Pancreas (tissue), 10 donors: ENCODE data around the gene USP11. TPM values are rescaled to one million over a fixed set of nuclear protein-coding genes. Genes with fewer than 3 reads are reported as not detected.

Experiments used
- ATAC-seq, 4 donors: fragments of 200-7000 bp; cut with Tn5 transposase; one replicate each; pipeline versions ENCODE4 v1.8.0 to v1.9.1; 2020; ENCODE audit warnings: mild to moderate bottlenecking in 4 of 4, moderate library complexity in 4 of 4
- DNase-seq, 6 donors: peaks; one replicate each; pipeline ENCODE4 v3.0.0-alpha.2; 2020
- FAIRE-seq: peaks from 2 replicates; lab custom pipeline; 2012; peaks lifted over from hg19 to GRCh38; lab: Jason Lieb, UNC
- H3K27ac ChIP-seq, 4 donors: fragments of 200-600 bp; sonication (generic); 1 replicate in 3 of 4; 2 replicates in 1 of 4; pipeline versions ENCODE4 v1.5.0 to v1.8.0; 2020
- H3K27me3 ChIP-seq, 4 donors: fragments of 200-600 bp; one replicate each; pipeline ENCODE4 v1.8.0; 2021
- H3K36me3 ChIP-seq, 3 donors: fragments of 200-600 bp; sonication (generic) in 1 of 3; one replicate each; pipeline versions ENCODE4 v1.5.0 to v1.8.0; 2020 to 2021
- H3K4me1 ChIP-seq, 3 donors: fragments of 200-600 bp; one replicate each; pipeline ENCODE4 v1.8.0; 2021
- H3K4me3 ChIP-seq, 4 donors: fragments of 200-600 bp; sonication (generic) in 2 of 4; one replicate each; pipeline versions ENCODE4 v1.5.0 to v1.8.0; 2020 to 2021
- H3K9me3 ChIP-seq, 4 donors: fragments of 200-600 bp; one replicate each; pipeline ENCODE4 v1.8.0; 2021
- WGBS, 2 donors: extraction: QIAGEN DNeasy Blood & Tissue Kit; methylation state at CpG; one replicate each; pipeline ENCODE4 v1.1.7; 2013; 5-methylcytosine and 5-hydroxymethylcytosine counted together
- intact Hi-C, 3 donors: fragments of 100-400 bp; cut with DNase I; formaldehyde crosslinking; loops; one replicate each; pipeline versions ENCODE4 v1.11.1 to v1.14.2; 2022
- polyA plus RNA-seq, 2 donors: library from polyadenylated mRNA; stranded (reverse); fragments of 200-250 nt; gene quantifications; one replicate each; pipeline ENCODE4 v1.2.3, GENCODE V29; 2013
- total RNA-seq, 6 donors: library from RNA; stranded (reverse); fragmentation: NEBNext Ultra II Directional in 4 of 6; extraction: Animal tissue kit (Norgen Biotek cat#: 25700) in 4 of 6; gene quantifications; one replicate each; pipeline versions ENCODE4 v1.2.1 to v1.2.4, GENCODE V29; 2021 to 2023
- TF ChIP-seq, protein P1 (sequence below), 4 donors: fragments of 200-600 bp; sonication (generic) in 3 of 4; IDR thresholded peaks; one replicate each; pipeline versions ENCODE4 v1.5.0 to v1.8.0; 2021; ENCODE audit warnings: antibody characterized with exemption in 4 of 4
- donor health status: healthy with polysubstance abuse.
- donor health status: DM: no; HTN: no; CAD: no; lungs with moderate emphysema.
- donor health status: DM: no; HTN: no; CAD: no.
- donor health status: control.
- donor health status: control.
- donor health status: Bipolar disorder and iron deficiency.
- donor health status: DM: yes; HTN: yes; CAD: no.
- donor health status: DM: no; HTN: no; CAD: no.
- donor health status: DM: no; HTN: no; CAD: no.
- donor health status: DM: yes; HTN: yes; CAD: no.

Gene USP11
- total and polyA plus RNA-seq, 8 donors = 17.6 to 58.4 (median 25.3) TPM

DNA sequence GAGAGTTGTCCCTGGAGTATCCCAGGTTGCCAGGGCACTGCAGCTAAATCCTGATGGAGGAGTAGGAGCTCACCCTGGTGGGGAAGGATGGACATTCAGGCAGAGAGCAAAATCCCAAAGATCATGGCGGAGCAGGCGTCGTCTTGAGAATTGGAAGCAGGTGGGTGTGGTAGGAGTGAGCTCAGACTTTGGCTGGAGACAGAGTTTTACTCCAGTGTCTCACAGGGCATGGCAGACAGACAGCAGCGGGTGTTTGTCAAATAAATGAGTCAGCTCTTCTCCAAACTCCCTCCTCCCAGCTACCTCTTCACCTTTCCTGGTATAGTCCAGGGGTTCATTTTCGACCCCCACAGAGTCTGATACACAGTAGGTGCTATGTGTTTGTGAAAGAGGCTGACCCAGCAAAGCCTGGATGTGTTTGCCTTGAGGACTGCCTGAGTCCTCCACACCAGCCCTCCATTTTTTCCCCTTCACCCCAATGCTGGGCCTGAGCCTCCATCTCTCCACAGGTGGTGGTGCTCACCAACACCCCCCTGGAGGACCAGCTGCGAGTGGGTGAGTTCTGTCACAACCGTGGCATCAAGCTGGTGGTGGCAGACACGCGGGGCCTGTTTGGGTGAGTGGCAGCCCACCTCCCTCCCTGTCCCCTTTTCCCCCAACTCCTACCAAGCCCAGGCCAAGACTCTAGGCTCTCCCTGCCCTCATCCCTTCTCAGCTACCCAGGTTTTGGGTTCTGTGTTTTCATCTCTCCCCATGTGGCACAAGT lies 32.2 kb upstream of the USP11 start:
- intact Hi-C loops = no loop called here

DNA sequence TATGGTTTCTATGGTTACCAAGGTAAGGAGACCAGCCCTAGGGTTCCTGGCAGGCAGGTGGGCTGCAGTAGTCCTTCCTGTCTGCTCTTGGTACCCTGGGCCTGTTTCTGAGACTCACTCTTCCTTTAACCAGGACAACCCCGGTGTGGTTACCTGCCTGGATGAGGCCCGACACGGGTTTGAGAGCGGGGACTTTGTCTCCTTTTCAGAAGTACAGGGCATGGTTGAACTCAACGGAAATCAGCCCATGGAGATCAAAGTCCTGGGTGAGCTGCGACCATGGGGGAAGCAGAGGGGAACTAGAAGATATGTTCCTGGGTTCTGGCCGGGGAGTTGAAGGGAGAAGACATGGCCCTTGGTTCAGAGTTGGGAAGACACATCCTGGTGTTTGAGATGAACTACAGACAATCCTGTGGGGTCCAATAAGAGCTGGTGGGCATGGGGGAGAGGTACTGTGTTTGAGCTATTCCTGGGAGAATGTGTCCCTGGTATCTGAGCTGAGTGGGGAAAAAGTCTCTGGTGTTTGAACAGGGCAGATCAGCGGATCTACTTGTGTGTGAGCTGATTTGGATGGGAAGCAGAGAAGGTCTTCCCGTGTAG lies 31.4 kb upstream of the USP11 start:
- Histone ChIP-seq H3K4me3 (no peak overlapping the region), H3K27ac (no peak overlapping the region), H3K27me3 (no peaks in the 10 kb centered on the region), H3K4me1 (peaks cover 0 to 9% (median 0%) of the 10 kb centered on the region in 3 donors), H3K9me3 (no peaks in the 10 kb centered on the region), H3K36me3 (peaks cover 7 to 75% (median 46%) of the 10 kb centered on the region in 3 donors)
- DNase-seq (peak in 1 of 6 donors; percentile 13), FAIRE-seq (no peak), ATAC-seq (no peak)
- 76 to 84% methylated on average over 9 of the region's 9 CpGs for WGBS, 2 donors
- TF ChIP-seq, protein P1, sequence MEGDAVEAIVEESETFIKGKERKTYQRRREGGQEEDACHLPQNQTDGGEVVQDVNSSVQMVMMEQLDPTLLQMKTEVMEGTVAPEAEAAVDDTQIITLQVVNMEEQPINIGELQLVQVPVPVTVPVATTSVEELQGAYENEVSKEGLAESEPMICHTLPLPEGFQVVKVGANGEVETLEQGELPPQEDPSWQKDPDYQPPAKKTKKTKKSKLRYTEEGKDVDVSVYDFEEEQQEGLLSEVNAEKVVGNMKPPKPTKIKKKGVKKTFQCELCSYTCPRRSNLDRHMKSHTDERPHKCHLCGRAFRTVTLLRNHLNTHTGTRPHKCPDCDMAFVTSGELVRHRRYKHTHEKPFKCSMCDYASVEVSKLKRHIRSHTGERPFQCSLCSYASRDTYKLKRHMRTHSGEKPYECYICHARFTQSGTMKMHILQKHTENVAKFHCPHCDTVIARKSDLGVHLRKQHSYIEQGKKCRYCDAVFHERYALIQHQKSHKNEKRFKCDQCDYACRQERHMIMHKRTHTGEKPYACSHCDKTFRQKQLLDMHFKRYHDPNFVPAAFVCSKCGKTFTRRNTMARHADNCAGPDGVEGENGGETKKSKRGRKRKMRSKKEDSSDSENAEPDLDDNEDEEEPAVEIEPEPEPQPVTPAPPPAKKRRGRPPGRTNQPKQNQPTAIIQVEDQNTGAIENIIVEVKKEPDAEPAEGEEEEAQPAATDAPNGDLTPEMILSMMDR (IDR thresholded peaks at IDR 0.05) = no peak
- intact Hi-C loops = no loop called here

More for the DNA sequence above, 32.2 kb upstream of the USP11 start:
- Histone ChIP-seq H3K27ac (no peak overlapping the region), H3K36me3 (peaks cover 7 to 68% (median 43%) of the 10 kb centered on the region in 3 donors), H3K4me3 (no peak overlapping the region), H3K9me3 (no peaks in the 10 kb centered on the region), H3K4me1 (peaks cover 0 to 16% (median 5%) of the 10 kb centered on the region in 3 donors), H3K27me3 (no peaks in the 10 kb centered on the region)
- 82 to 91% methylated on average over 9 of the region's 9 CpGs for WGBS, 2 donors
- peak in 1 of 6 donors; percentile 33 for DNase-seq
- ATAC-seq = peak in 2 of 4 donors; percentile 43 to 61
- TF ChIP-seq, protein P1 (IDR thresholded peaks at IDR 0.05) = no peak
- no peak for FAIRE-seq

DNA sequence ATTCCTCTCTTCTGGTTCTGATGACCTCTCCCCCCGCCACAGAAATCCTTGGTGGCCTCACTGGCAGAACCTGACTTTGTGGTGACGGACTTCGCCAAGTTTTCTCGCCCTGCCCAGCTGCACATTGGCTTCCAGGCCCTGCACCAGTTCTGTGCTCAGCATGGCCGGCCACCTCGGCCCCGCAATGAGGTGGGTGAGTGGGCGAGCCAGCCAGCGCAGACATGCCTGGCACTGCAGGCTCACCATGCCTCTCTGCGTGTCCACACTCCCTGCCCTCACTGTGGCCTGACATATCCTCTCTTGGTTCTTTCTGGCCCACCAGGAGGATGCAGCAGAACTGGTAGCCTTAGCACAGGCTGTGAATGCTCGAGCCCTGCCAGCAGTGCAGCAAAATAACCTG lies 30.5 kb upstream of the USP11 start:
- H3K4me1 ChIP-seq = peaks cover 0 to under 1% (median 0%) of the 10 kb centered on the region in 3 donors
- intact Hi-C loops = no loop called here
- TF ChIP-seq, protein P1 (IDR thresholded peaks at IDR 0.05) = no peak
- no peak for ATAC-seq
- 92 to 98% methylated on average over 11 of the region's 11 CpGs for WGBS, 2 donors
- H3K9me3 ChIP-seq = no peaks in the 10 kb centered on the region
- peak in 1 of 6 donors; percentile 62 for DNase-seq
- no peak overlapping the region for H3K4me3 ChIP-seq
- H3K27ac ChIP-seq = no peak overlapping the region
- no peak for FAIRE-seq
- H3K27me3 ChIP-seq = no peaks in the 10 kb centered on the region
- H3K36me3 ChIP-seq = peaks cover 7 to 84% (median 46%) of the 10 kb centered on the region in 3 donors

DNA sequence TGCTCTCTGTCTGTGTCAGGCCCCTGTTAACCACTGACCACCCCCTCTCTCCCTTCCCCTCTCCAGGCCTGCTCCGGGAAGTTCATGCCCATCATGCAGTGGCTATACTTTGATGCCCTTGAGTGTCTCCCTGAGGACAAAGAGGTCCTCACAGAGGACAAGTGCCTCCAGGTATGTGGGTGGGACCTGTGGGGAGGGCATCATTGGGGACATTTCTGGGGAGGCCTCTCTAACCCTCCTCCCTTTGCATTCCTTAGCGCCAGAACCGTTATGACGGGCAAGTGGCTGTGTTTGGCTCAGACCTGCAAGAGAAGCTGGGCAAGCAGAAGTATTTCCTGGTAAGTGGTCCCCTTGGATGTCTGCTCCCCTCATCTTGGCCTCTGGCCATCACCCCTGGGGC lies 29.9 kb upstream of the USP11 start:
- 79 to 89% methylated on average over 4 of the region's 4 CpGs for WGBS, 2 donors
- peaks cover 7 to 89% (median 46%) of the 10 kb centered on the region in 3 donors for H3K36me3 ChIP-seq
- FAIRE-seq = no peak

More for the DNA sequence above, 29.9 kb upstream of the USP11 start:
- Histone ChIP-seq H3K27ac (no peak overlapping the region), H3K9me3 (no peaks in the 10 kb centered on the region), H3K4me3 (no peak overlapping the region), H3K4me1 (no peaks in the 10 kb centered on the region), H3K27me3 (no peaks in the 10 kb centered on the region)
- TF ChIP-seq, protein P1 (IDR thresholded peaks at IDR 0.05) = no peak
- no peak for ATAC-seq
- peak in 2 of 6 donors; percentile 15 to 17 for DNase-seq
- intact Hi-C loops = no loop called here
